Prostate gland (tissue), 2 donors: ENCODE measurements around the gene CD38.

Experiments used
- POLR2A ChIP-seq: fragments of 450-650 bp; IDR thresholded peaks from one replicate; pipeline ENCODE4 v1.6.1; 2016; ENCODE audit warnings: antibody characterized with exemption, mild to moderate bottlenecking
- TF ChIP-seq, protein P1 (sequence below), 4 experiments: fragments of 200-600 bp in 2 of 4; fragments of 450-650 bp in 2 of 4; sonication (generic) in 2 of 4; IDR thresholded peaks; 1 replicate in 3 of 4; 2 replicates in 1 of 4; pipeline ENCODE4 v1.5.1; 2016 to 2019; ENCODE audit warnings: antibody characterized with exemption in 4 of 4, mild to moderate bottlenecking in 2 of 4, moderate library complexity in 2 of 4

DNA sequence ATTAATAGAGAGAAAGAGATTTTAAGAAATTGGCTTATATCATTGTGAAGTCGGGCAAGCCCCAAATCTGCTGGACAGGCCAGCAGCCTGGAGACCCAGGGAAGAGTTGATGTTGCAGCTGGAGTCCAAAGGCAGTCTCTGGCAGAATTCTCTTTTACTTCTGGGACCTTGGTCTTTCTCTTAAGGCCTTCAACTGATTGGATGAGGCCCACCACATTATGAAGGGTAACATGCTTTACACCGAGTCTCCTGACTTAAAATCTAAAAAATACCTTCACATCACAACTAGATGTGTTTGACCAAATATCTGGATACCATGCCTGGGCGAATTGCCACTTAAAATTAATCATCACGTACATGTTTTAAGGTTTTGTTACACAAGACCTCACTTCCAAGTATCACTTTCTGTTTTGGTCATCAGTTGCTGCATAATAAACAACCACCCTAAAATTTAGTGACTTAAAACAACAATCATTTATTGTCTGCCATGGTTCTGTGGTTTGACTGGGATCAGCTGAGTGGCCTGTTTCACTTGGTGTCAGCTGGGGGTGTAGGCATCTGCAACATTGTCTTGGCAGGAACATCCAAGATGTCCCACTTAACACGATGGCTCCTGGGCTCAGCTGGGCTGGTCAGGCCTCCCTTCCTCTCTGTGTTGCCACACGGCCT is 3.4 kb downstream of the CD38 start:
- TF ChIP-seq, protein P1, sequence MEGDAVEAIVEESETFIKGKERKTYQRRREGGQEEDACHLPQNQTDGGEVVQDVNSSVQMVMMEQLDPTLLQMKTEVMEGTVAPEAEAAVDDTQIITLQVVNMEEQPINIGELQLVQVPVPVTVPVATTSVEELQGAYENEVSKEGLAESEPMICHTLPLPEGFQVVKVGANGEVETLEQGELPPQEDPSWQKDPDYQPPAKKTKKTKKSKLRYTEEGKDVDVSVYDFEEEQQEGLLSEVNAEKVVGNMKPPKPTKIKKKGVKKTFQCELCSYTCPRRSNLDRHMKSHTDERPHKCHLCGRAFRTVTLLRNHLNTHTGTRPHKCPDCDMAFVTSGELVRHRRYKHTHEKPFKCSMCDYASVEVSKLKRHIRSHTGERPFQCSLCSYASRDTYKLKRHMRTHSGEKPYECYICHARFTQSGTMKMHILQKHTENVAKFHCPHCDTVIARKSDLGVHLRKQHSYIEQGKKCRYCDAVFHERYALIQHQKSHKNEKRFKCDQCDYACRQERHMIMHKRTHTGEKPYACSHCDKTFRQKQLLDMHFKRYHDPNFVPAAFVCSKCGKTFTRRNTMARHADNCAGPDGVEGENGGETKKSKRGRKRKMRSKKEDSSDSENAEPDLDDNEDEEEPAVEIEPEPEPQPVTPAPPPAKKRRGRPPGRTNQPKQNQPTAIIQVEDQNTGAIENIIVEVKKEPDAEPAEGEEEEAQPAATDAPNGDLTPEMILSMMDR (IDR thresholded peaks at IDR 0.05): no peak
- no peak for TF ChIP-seq POLR2A
